Liver (tissue), 9 donors: ENCODE results near the gene GLYAT. TPM values are rescaled to one million over a fixed set of nuclear protein-coding genes. Genes with fewer than 3 reads are reported as not detected.
A peak's percentile ranks its signal among the peaks of the same experiment; 100 is the strongest.

Experiments used
- DNase-seq: peaks from one replicate; pipeline ENCODE4 v3.0.0-alpha.2; 2017; ENCODE audit warnings: low spot score
- H3K27ac ChIP-seq, 2 donors: one replicate each; pipeline ENCODE4 v1.7.0; 2013; ENCODE audit warnings: inconsistent platforms in 2 of 2, low read length in 2 of 2, control low read depth in 1 of 2, low read depth in 1 of 2, mild to moderate bottlenecking in 1 of 2
- H3K27me3 ChIP-seq, 4 donors: one replicate each; pipeline versions ENCODE4 v1.6.1 to v1.7.0; 2013; ENCODE audit warnings: low read length in 3 of 4, inconsistent platforms in 1 of 4, mild to moderate bottlenecking in 1 of 4, moderate library complexity in 1 of 4; ENCODE audit not compliant: control insufficient read depth in 4 of 4, insufficient read depth in 4 of 4
- H3K36me3 ChIP-seq, 4 donors: one replicate each; pipeline versions ENCODE4 v1.6.1 to v1.7.0; 2013; ENCODE audit warnings: low read length in 3 of 4, mild to moderate bottlenecking in 3 of 4, low read depth in 1 of 4, moderate library complexity in 1 of 4; ENCODE audit not compliant: control insufficient read depth in 4 of 4, insufficient read depth in 3 of 4
- H3K4me1 ChIP-seq, 4 donors: one replicate each; pipeline versions ENCODE4 v1.6.1 to v1.7.0; 2013; ENCODE audit warnings: low read length in 3 of 4, mild to moderate bottlenecking in 3 of 4, moderate library complexity in 1 of 4; ENCODE audit not compliant: control insufficient read depth in 4 of 4, insufficient read depth in 4 of 4
- H3K4me3 ChIP-seq, 3 donors: one replicate each; pipeline versions ENCODE4 v1.6.1 to v1.7.0; 2013; ENCODE audit warnings: low read length in 3 of 3, control low read depth in 1 of 3, low read depth in 1 of 3, mild to moderate bottlenecking in 1 of 3
- H3K9ac ChIP-seq, 2 donors: one replicate each; pipeline ENCODE4 v1.7.0; 2013; ENCODE audit warnings: low read length in 2 of 2, mild to moderate bottlenecking in 2 of 2, moderate library complexity in 2 of 2, control low read depth in 1 of 2, low read depth in 1 of 2
- H3K9me3 ChIP-seq, 4 donors: one replicate each; pipeline versions ENCODE4 v1.6.1 to v1.7.0; 2013; ENCODE audit warnings: low read length in 3 of 4; ENCODE audit not compliant: control insufficient read depth in 4 of 4
- EGR1 ChIP-seq, 2 donors: IDR thresholded peaks; 2 replicates each; pipeline ENCODE4 v1.6.1; 2016 to 2018; ENCODE audit warnings: antibody characterized with exemption in 2 of 2, low read depth in 2 of 2
- FOXA1 ChIP-seq: IDR thresholded peaks from 2 replicates; pipeline ENCODE4 v1.6.1; 2016; ENCODE audit warnings: antibody characterized with exemption
- GABPA ChIP-seq, 2 donors: IDR thresholded peaks in 1 of 2; conservative IDR thresholded peaks in 1 of 2; 2 replicates each; pipeline ENCODE4 v1.6.1; 2016; ENCODE audit warnings: antibody characterized with exemption in 2 of 2, mild to moderate bottlenecking in 1 of 2, moderate library complexity in 1 of 2
- HNF4A ChIP-seq, 2 donors: conservative IDR thresholded peaks; 2 replicates each; pipeline ENCODE4 v1.6.1; 2016; ENCODE audit warnings: antibody characterized with exemption in 2 of 2, mild to moderate bottlenecking in 2 of 2
- HNF4G ChIP-seq: IDR thresholded peaks from 2 replicates; pipeline ENCODE4 v1.6.1; 2016; ENCODE audit warnings: antibody characterized with exemption
- JUND ChIP-seq, 2 donors: IDR thresholded peaks; 2 replicates each; pipeline ENCODE4 v1.6.1; 2016; ENCODE audit warnings: antibody characterized with exemption in 2 of 2
- NR2F2 ChIP-seq: IDR thresholded peaks from 2 replicates; pipeline ENCODE4 v1.6.1; 2016; ENCODE audit warnings: antibody characterized with exemption
- RAD21 ChIP-seq, 2 donors: IDR thresholded peaks; 2 replicates each; pipeline ENCODE4 v1.6.1; 2016; ENCODE audit warnings: antibody characterized with exemption in 2 of 2, mild to moderate bottlenecking in 2 of 2
- RXRA ChIP-seq, 2 donors: IDR thresholded peaks; 2 replicates each; pipeline ENCODE4 v1.6.1; 2017 to 2018; ENCODE audit warnings: antibody characterized with exemption in 2 of 2, mild to moderate bottlenecking in 1 of 2
- SP1 ChIP-seq: IDR thresholded peaks from 2 replicates; pipeline ENCODE4 v1.6.1; 2018; ENCODE audit warnings: antibody characterized with exemption, mild to moderate bottlenecking
- TAF1 ChIP-seq: conservative IDR thresholded peaks from 2 replicates; pipeline ENCODE4 v1.6.1; 2016; ENCODE audit warnings: antibody characterized with exemption, mild to moderate bottlenecking
- YY1 ChIP-seq: IDR thresholded peaks from 2 replicates; pipeline ENCODE4 v1.6.1; 2016; ENCODE audit warnings: antibody characterized with exemption, mild to moderate bottlenecking
- WGBS: extraction: QIAGEN DNeasy Blood & Tissue Kit; methylation state at CpG from one replicate; pipeline ENCODE4 v1.1.7; 2013; 5-methylcytosine and 5-hydroxymethylcytosine counted together
- polyA plus RNA-seq, 2 donors: library from polyadenylated mRNA; stranded (reverse) in 1 of 2; unstranded in 1 of 2; fragments of 200-250 nt in 1 of 2; fragments of >200 nt in 1 of 2; fragmentation: Nextera tagmentation in 1 of 2; extraction: Ambion mirVana in 1 of 2; gene quantifications; one replicate each; pipeline versions ENCODE4 v1.2.1 to v1.2.3, GENCODE V29; 2013 to 2015
- total RNA-seq, 2 donors: library from RNA; depleted of rRNA; stranded (reverse); fragments of >200 nt; gene quantifications; one replicate each; pipeline ENCODE4 v1.2.3, GENCODE V29; 2014
- TF ChIP-seq, protein P1 (sequence below): IDR thresholded peaks from 2 replicates; pipeline ENCODE4 v1.6.1; 2016; ENCODE audit warnings: antibody characterized with exemption
- TF ChIP-seq, protein P2 (sequence below): IDR thresholded peaks from 2 replicates; pipeline ENCODE4 v1.6.1; 2016; ENCODE audit warnings: antibody characterized with exemption, mild to moderate bottlenecking
- TF ChIP-seq, protein P3 (sequence below): IDR thresholded peaks from 2 replicates; pipeline ENCODE4 v1.6.1; 2016; ENCODE audit warnings: antibody characterized with exemption
- TF ChIP-seq, protein P4 (sequence below): fragments of 150-350 bp; IDR thresholded peaks from 2 replicates; pipeline ENCODE4 v1.5.1; 2017; ENCODE audit warnings: improper control_type of control experiment, low read depth, low read length; ENCODE audit not compliant: missing input control
- TF ChIP-seq, protein P5 (sequence below): IDR thresholded peaks from 2 replicates; pipeline ENCODE4 v1.6.1; 2016; ENCODE audit warnings: antibody characterized with exemption
- donor health status: healthy.
- donor health status: healthy.
- donor health status: healthy.
- donor health status: healthy.
- donor health status: healthy.

Gene GLYAT
- total and polyA plus RNA-seq, 4 donors = 5.6 to 181 (median 110) TPM

DNA sequence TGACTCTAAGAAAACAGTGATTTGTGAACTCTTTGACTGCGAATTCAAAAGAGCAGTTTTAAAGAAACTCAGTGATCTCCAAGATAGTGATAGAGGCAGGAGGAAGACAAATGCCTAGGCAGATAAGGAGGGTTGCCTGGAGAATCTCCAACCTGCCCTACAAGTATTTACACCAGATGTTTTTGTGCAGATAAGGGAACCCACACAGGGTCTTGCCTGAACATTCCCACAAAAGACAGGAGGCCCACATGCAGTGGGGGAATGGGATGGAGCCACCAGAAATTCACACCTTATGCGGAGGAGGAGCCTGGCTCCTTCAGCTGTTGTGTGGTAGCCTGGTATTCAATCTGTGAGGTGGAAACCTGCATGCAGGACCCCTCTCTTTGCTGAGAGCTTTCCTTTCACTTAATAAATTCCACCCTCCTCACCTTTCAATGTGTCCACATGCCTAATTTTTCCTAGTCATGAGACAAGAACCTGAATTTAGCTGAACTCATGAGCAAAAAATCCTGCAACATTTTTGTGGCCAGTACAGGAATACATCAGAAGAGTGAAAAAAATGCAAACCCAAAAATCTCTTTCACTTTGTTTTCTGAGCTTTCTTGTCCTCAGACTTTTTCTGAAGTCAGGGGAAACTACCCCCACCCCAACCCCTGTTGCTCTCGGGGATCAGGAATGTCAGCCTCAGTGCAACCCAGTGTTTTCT lies 8.1 kb upstream of the GLYAT start:
- H3K4me3 ChIP-seq = no peak overlapping the region
- 88% methylated on average over 3 of the region's 3 CpGs for WGBS
- TF ChIP-seq, protein P1, sequence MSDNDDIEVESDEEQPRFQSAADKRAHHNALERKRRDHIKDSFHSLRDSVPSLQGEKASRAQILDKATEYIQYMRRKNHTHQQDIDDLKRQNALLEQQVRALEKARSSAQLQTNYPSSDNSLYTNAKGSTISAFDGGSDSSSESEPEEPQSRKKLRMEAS = no peak
- no peak for TF ChIP-seq HNF4A (conservative IDR thresholded peaks at IDR 0.05)
- TF ChIP-seq SP1 = no peak
- TF ChIP-seq, protein P2, sequence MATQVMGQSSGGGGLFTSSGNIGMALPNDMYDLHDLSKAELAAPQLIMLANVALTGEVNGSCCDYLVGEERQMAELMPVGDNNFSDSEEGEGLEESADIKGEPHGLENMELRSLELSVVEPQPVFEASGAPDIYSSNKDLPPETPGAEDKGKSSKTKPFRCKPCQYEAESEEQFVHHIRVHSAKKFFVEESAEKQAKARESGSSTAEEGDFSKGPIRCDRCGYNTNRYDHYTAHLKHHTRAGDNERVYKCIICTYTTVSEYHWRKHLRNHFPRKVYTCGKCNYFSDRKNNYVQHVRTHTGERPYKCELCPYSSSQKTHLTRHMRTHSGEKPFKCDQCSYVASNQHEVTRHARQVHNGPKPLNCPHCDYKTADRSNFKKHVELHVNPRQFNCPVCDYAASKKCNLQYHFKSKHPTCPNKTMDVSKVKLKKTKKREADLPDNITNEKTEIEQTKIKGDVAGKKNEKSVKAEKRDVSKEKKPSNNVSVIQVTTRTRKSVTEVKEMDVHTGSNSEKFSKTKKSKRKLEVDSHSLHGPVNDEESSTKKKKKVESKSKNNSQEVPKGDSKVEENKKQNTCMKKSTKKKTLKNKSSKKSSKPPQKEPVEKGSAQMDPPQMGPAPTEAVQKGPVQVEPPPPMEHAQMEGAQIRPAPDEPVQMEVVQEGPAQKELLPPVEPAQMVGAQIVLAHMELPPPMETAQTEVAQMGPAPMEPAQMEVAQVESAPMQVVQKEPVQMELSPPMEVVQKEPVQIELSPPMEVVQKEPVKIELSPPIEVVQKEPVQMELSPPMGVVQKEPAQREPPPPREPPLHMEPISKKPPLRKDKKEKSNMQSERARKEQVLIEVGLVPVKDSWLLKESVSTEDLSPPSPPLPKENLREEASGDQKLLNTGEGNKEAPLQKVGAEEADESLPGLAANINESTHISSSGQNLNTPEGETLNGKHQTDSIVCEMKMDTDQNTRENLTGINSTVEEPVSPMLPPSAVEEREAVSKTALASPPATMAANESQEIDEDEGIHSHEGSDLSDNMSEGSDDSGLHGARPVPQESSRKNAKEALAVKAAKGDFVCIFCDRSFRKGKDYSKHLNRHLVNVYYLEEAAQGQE = no peak
- no peak for TF ChIP-seq YY1
- no peak for TF ChIP-seq RAD21 (IDR thresholded peaks at IDR 0.05)
- no peak for TF ChIP-seq EGR1 (IDR thresholded peaks at IDR 0.05; ENCODE audit: low read depth in 2 of 2)
- no peak for TF ChIP-seq RXRA (IDR thresholded peaks at IDR 0.05)
- no peak for TF ChIP-seq TAF1
- no peaks in the 10 kb centered on the region for H3K27me3 ChIP-seq
- no peaks in the 10 kb centered on the region for H3K36me3 ChIP-seq
- H3K4me1 ChIP-seq = peaks cover 3 to 9% (median 8%) of the 10 kb centered on the region in 4 donors
- DNase-seq = no peak
- H3K9me3 ChIP-seq = peaks cover 4 to 13% (median 8%) of the 10 kb centered on the region in 4 donors
- H3K27ac ChIP-seq = no peak overlapping the region
- no peak overlapping the region for H3K9ac ChIP-seq

DNA sequence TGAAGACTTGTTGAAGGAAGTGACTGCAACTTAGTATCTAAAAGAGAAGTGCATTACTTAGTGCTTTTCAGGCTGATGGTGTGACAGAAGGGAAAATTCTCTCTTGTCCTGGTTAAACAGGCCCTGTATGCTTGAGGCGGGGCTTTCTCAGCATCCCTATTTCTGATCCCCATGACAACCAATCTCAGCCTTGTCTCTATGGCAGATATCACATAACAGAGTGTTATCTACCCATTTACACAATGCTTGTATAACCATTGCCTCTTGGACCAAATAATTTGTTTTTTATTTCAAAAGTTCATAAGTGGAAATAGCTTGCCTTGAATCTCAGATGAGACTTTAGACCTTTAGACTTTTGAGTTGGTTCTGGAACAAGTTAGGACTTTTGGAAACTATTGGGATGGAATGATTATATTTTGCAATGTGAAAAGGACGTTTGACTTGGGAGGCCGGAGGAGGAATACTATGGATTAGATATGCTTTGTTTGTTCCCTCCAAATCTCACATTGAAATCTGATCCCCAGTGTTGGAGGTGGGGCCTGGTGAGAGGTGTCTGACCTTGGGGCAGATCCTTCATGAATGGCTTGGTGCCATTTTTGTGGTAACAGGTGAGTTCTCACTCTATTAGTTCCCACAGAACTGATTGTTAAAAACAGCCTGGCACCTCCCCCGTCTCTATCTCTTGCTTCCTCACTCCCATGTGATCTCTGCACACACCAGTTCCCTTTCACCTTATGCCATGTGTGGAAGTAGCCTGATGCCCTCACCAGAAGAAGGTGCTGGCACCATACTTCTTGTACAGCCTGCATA lies 3.1 kb upstream of the GLYAT start:
- DNase-seq = no peak
- Histone ChIP-seq H3K27me3 (no peaks in the 10 kb centered on the region), H3K36me3 (no peaks in the 10 kb centered on the region), H3K27ac (peak overlapping the region; percentile 44 to 52), H3K9me3 (peaks cover 0 to 4% (median 0%) of the 10 kb centered on the region in 4 donors), H3K4me1 (peaks cover 3 to 26% (median 24%) of the 10 kb centered on the region in 4 donors), H3K4me3 (no peak overlapping the region), H3K9ac (no peak overlapping the region)
- 44% methylated on average over 4 of the region's 4 CpGs for WGBS
- TF ChIP-seq, protein P3, sequence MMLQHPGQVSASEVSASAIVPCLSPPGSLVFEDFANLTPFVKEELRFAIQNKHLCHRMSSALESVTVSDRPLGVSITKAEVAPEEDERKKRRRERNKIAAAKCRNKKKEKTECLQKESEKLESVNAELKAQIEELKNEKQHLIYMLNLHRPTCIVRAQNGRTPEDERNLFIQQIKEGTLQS = no peak
- TF ChIP-seq YY1 (peak; percentile 46), SP1 (peak; percentile 89), JUND (IDR thresholded peaks at IDR 0.05) (peak; percentile 34 to 79), NR2F2 (peak; percentile 24), HNF4G (peak; percentile 90), GABPA (IDR thresholded peaks at IDR 0.05 in 1 of 2, conservative IDR thresholded peaks at IDR 0.05 in 1 of 2) (no peak), FOXA1 (peak; percentile 14), EGR1 (IDR thresholded peaks at IDR 0.05; ENCODE audit: low read depth in 2 of 2) (no peak), RAD21 (IDR thresholded peaks at IDR 0.05) (peak in 1 of 2 donors; percentile 44), RXRA (IDR thresholded peaks at IDR 0.05) (peak; percentile 74 to 88), TAF1 (no peak), HNF4A (conservative IDR thresholded peaks at IDR 0.05) (peak; percentile 95 to 99)
- TF ChIP-seq, protein P2 = no peak
- TF ChIP-seq, protein P1 = peak; percentile 43
- TF ChIP-seq, protein P4, sequence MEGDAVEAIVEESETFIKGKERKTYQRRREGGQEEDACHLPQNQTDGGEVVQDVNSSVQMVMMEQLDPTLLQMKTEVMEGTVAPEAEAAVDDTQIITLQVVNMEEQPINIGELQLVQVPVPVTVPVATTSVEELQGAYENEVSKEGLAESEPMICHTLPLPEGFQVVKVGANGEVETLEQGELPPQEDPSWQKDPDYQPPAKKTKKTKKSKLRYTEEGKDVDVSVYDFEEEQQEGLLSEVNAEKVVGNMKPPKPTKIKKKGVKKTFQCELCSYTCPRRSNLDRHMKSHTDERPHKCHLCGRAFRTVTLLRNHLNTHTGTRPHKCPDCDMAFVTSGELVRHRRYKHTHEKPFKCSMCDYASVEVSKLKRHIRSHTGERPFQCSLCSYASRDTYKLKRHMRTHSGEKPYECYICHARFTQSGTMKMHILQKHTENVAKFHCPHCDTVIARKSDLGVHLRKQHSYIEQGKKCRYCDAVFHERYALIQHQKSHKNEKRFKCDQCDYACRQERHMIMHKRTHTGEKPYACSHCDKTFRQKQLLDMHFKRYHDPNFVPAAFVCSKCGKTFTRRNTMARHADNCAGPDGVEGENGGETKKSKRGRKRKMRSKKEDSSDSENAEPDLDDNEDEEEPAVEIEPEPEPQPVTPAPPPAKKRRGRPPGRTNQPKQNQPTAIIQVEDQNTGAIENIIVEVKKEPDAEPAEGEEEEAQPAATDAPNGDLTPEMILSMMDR = no peak
- TF ChIP-seq, protein P5, sequence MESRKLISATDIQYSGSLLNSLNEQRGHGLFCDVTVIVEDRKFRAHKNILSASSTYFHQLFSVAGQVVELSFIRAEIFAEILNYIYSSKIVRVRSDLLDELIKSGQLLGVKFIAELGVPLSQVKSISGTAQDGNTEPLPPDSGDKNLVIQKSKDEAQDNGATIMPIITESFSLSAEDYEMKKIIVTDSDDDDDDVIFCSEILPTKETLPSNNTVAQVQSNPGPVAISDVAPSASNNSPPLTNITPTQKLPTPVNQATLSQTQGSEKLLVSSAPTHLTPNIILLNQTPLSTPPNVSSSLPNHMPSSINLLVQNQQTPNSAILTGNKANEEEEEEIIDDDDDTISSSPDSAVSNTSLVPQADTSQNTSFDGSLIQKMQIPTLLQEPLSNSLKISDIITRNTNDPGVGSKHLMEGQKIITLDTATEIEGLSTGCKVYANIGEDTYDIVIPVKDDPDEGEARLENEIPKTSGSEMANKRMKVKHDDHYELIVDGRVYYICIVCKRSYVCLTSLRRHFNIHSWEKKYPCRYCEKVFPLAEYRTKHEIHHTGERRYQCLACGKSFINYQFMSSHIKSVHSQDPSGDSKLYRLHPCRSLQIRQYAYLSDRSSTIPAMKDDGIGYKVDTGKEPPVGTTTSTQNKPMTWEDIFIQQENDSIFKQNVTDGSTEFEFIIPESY = peak; percentile 36
